ENCODE data around the gene CENPB.
"Not testable (repeated sequence)": the region's sequence is repeated elsewhere in the genome, so short reads cannot be mapped to it uniquely, and the experiment has no call there.

CENPB gene

GRCh38 chr20:3795511-3796468 is 9.2 kb upstream of the CENPB start, which contains the start of gene CDC25B:
Gene CDC25B (plus strand): TSS chr20:3796310. CDS start chr20:3796532, 222 bp downstream.
- peaks cover 28 to 39% of the 10 kb centered on the region in 2 donors for H3K4me1 ChIP-seq (ENCODE audit: control insufficient read depth in 2 of 2, insufficient read depth in 1 of 2, low read depth in 1 of 2, low read length in 2 of 2)
- peak within 1 kb of the TSS; percentile 72 for H2BK120ac ChIP-seq (ENCODE audit: low read depth, low read length)
- no peak within 1 kb of the TSS for H4K8ac ChIP-seq (ENCODE audit: low read depth, low read length)
- peak within 1 kb of the TSS; percentile 92 for H3K18ac ChIP-seq (ENCODE audit: low read length)
- H3K27me3 ChIP-seq (ENCODE audit: control insufficient read depth in 3 of 3, insufficient read depth in 3 of 3, low read depth in 1 of 3, low read length in 3 of 3), result peaks cover 0 to 7% (median 0%) of the 10 kb centered on the region in 3 experiments
- no peak within 1 kb of the TSS for H3K4ac ChIP-seq (ENCODE audit: low read length)
- no peak within 1 kb of the TSS for H2BK12ac ChIP-seq (ENCODE audit: low read length)
- H2AFZ ChIP-seq (ENCODE audit: low read length), result peak within 1 kb of the TSS; percentile 95
- peak within 1 kb of the TSS; percentile 83 for H3K9ac ChIP-seq (ENCODE audit: low read depth, low read length, poor library complexity)
- H3K79me1 ChIP-seq (ENCODE audit: low read depth, low read length), result peaks cover 6% of the 10 kb centered on the region
- DNase-seq (ENCODE audit: low spot score), result peak; percentile 84
- H2AK5ac ChIP-seq (ENCODE audit: low read depth, low read length), result peak within 1 kb of the TSS; percentile 99
- H2BK5ac ChIP-seq (ENCODE audit: low read length), result peak within 1 kb of the TSS; percentile 78
- H3K9me3 ChIP-seq (replicated peaks in 1 of 2; ENCODE audit: control insufficient read depth in 2 of 2, insufficient read depth in 1 of 2, low read depth in 1 of 2, low read length in 2 of 2), result no peaks in the 10 kb centered on the region
- peak within 1 kb of the TSS; percentile 91 for H3K4me2 ChIP-seq (ENCODE audit: insufficient read depth, low read length, poor library complexity, severe bottlenecking)
- H3K14ac ChIP-seq (ENCODE audit: low read length), result peak within 1 kb of the TSS; percentile 89
- no CpG with 5 or more reads among the region's 69 CpGs for WGBS, 2 donors (ENCODE audit: extremely low coverage in 2 of 2, insufficient read length in 2 of 2, insufficient replicate concordance in 1 of 2)
- peak within 1 kb of the TSS; percentile 58 to 88 for H3K4me3 ChIP-seq (ENCODE audit: low read length in 2 of 2)
- peak within 1 kb of the TSS; percentile 92 for H2BK15ac ChIP-seq (ENCODE audit: low read length)
- H3K23ac ChIP-seq (ENCODE audit: low read depth, low read length, poor library complexity), result peak within 1 kb of the TSS; percentile 23
- no peak within 1 kb of the TSS for H3K27ac ChIP-seq (replicated peaks; ENCODE audit: low read length)
- H4K91ac ChIP-seq (ENCODE audit: low read depth, low read length, poor library complexity), result peak within 1 kb of the TSS; percentile 43
- peaks cover 0 to 6% of the 10 kb centered on the region in 2 donors for H3K36me3 ChIP-seq (replicated peaks in 1 of 2; ENCODE audit: control insufficient read depth in 2 of 2, insufficient read depth in 2 of 2, low read length in 2 of 2)

GRCh38 chr20:3794701-3795420 is 8.3 kb upstream of the CENPB start:
- no peak overlapping the region for H2BK12ac ChIP-seq (ENCODE audit: low read length)
- H3K4me3 ChIP-seq (ENCODE audit: low read length in 2 of 2), result no peak overlapping the region
- H2BK5ac ChIP-seq (ENCODE audit: low read length), result no peak overlapping the region
- peak overlapping the region; percentile 81 for H2BK15ac ChIP-seq (ENCODE audit: low read length)
- peaks cover 0 to 7% (median 0%) of the 10 kb centered on the region in 3 experiments for H3K27me3 ChIP-seq (ENCODE audit: control insufficient read depth in 3 of 3, insufficient read depth in 3 of 3, low read depth in 1 of 3, low read length in 3 of 3)
- H3K36me3 ChIP-seq (replicated peaks in 1 of 2; ENCODE audit: control insufficient read depth in 2 of 2, insufficient read depth in 2 of 2, low read length in 2 of 2), result no peaks in the 10 kb centered on the region
- no peak overlapping the region for H2AFZ ChIP-seq (ENCODE audit: low read length)
- H2AK5ac ChIP-seq (ENCODE audit: low read depth, low read length), result no peak overlapping the region
- H3K14ac ChIP-seq (ENCODE audit: low read length), result peak overlapping the region; percentile 25
- no peak overlapping the region for H3K9ac ChIP-seq (ENCODE audit: low read depth, low read length, poor library complexity)
- H3K4me2 ChIP-seq (ENCODE audit: insufficient read depth, low read length, poor library complexity, severe bottlenecking), result no peak overlapping the region
- no peak overlapping the region for H3K4ac ChIP-seq (ENCODE audit: low read length)
- WGBS, 2 donors (ENCODE audit: extremely low coverage in 2 of 2, insufficient read length in 2 of 2, insufficient replicate concordance in 1 of 2), result no CpG with 5 or more reads among the region's 25 CpGs
- H4K91ac ChIP-seq (ENCODE audit: low read depth, low read length, poor library complexity), result no peak overlapping the region
- no peaks in the 10 kb centered on the region for H3K9me3 ChIP-seq (replicated peaks in 1 of 2; ENCODE audit: control insufficient read depth in 2 of 2, insufficient read depth in 1 of 2, low read depth in 1 of 2, low read length in 2 of 2)
- no peak for DNase-seq (ENCODE audit: low spot score)
- H3K4me1 ChIP-seq (ENCODE audit: control insufficient read depth in 2 of 2, insufficient read depth in 1 of 2, low read depth in 1 of 2, low read length in 2 of 2), result peaks cover 20 to 30% of the 10 kb centered on the region in 2 donors
- H2BK120ac ChIP-seq (ENCODE audit: low read depth, low read length), result no peak overlapping the region
- H3K23ac ChIP-seq (ENCODE audit: low read depth, low read length, poor library complexity), result no peak overlapping the region
- H3K79me1 ChIP-seq (ENCODE audit: low read depth, low read length), result peaks cover 6% of the 10 kb centered on the region
- H4K8ac ChIP-seq (ENCODE audit: low read depth, low read length), result no peak overlapping the region
- peak overlapping the region; percentile 17 for H3K18ac ChIP-seq (ENCODE audit: low read length)
- no peak overlapping the region for H3K27ac ChIP-seq (replicated peaks; ENCODE audit: low read length)

- not testable (repeated sequence) for H3K4me2 ChIP-seq (ENCODE audit: insufficient read depth, low read length, poor library complexity, severe bottlenecking); H3K27ac ChIP-seq (replicated peaks; ENCODE audit: low read length); H2BK5ac ChIP-seq (ENCODE audit: low read length); H3K4me3 ChIP-seq (ENCODE audit: low read length in 2 of 2); H3K9ac ChIP-seq (ENCODE audit: low read depth, low read length, poor library complexity); H3K23ac ChIP-seq (ENCODE audit: low read depth, low read length, poor library complexity); H3K36me3 ChIP-seq (replicated peaks in 1 of 2; ENCODE audit: control insufficient read depth in 2 of 2, insufficient read depth in 2 of 2, low read length in 2 of 2); H4K91ac ChIP-seq (ENCODE audit: low read depth, low read length, poor library complexity); H3K27me3 ChIP-seq (ENCODE audit: control insufficient read depth in 3 of 3, insufficient read depth in 3 of 3, low read depth in 1 of 3, low read length in 3 of 3); DNase-seq (ENCODE audit: low spot score); H3K18ac ChIP-seq (ENCODE audit: low read length); H2AK5ac ChIP-seq (ENCODE audit: low read depth, low read length); H2AFZ ChIP-seq (ENCODE audit: low read length); H3K79me1 ChIP-seq (ENCODE audit: low read depth, low read length); H2BK15ac ChIP-seq (ENCODE audit: low read length); H2BK12ac ChIP-seq (ENCODE audit: low read length); H3K4ac ChIP-seq (ENCODE audit: low read length); H3K9me3 ChIP-seq (replicated peaks in 1 of 2; ENCODE audit: control insufficient read depth in 2 of 2, insufficient read depth in 1 of 2, low read depth in 1 of 2, low read length in 2 of 2); H4K8ac ChIP-seq (ENCODE audit: low read depth, low read length); H2BK120ac ChIP-seq (ENCODE audit: low read depth, low read length)
- H3K4me1 ChIP-seq (ENCODE audit: control insufficient read depth in 2 of 2, insufficient read depth in 1 of 2, low read depth in 1 of 2, low read length in 2 of 2), result peaks cover 14 to 24% of the 10 kb centered on the region in 2 donors
- WGBS, 2 donors (ENCODE audit: extremely low coverage in 2 of 2, insufficient read length in 2 of 2, insufficient replicate concordance in 1 of 2), result no CpG with 5 or more reads among the region's 3 CpGs
- peak overlapping the region; percentile 25 for H3K14ac ChIP-seq (ENCODE audit: low read length)
Measured at GRCh38 chr20:3794168-3794567, 7.6 kb upstream of the CENPB start.

GRCh38 chr20:3789201-3789600 is 2.7 kb upstream of the CENPB start:
- H4K91ac ChIP-seq (ENCODE audit: low read depth, low read length, poor library complexity); H3K4me3 ChIP-seq (ENCODE audit: low read length in 2 of 2); H2AFZ ChIP-seq (ENCODE audit: low read length); H3K27ac ChIP-seq (replicated peaks; ENCODE audit: low read length); H3K23ac ChIP-seq (ENCODE audit: low read depth, low read length, poor library complexity); H3K36me3 ChIP-seq (replicated peaks in 1 of 2; ENCODE audit: control insufficient read depth in 2 of 2, insufficient read depth in 2 of 2, low read length in 2 of 2); H3K18ac ChIP-seq (ENCODE audit: low read length); DNase-seq (ENCODE audit: low spot score); H2AK5ac ChIP-seq (ENCODE audit: low read depth, low read length); H3K14ac ChIP-seq (ENCODE audit: low read length); H2BK15ac ChIP-seq (ENCODE audit: low read length); H3K9ac ChIP-seq (ENCODE audit: low read depth, low read length, poor library complexity); H3K4me2 ChIP-seq (ENCODE audit: insufficient read depth, low read length, poor library complexity, severe bottlenecking); H3K9me3 ChIP-seq (replicated peaks in 1 of 2; ENCODE audit: control insufficient read depth in 2 of 2, insufficient read depth in 1 of 2, low read depth in 1 of 2, low read length in 2 of 2); H2BK5ac ChIP-seq (ENCODE audit: low read length); H2BK12ac ChIP-seq (ENCODE audit: low read length); H2BK120ac ChIP-seq (ENCODE audit: low read depth, low read length); H4K8ac ChIP-seq (ENCODE audit: low read depth, low read length); H3K27me3 ChIP-seq (ENCODE audit: control insufficient read depth in 3 of 3, insufficient read depth in 3 of 3, low read depth in 1 of 3, low read length in 3 of 3); H3K4ac ChIP-seq (ENCODE audit: low read length): not testable (repeated sequence)
- Histone ChIP-seq H3K4me1 (ENCODE audit: control insufficient read depth in 2 of 2, insufficient read depth in 1 of 2, low read depth in 1 of 2, low read length in 2 of 2) (peaks cover 0 to 14% of the 10 kb centered on the region in 2 donors), H3K79me1 (ENCODE audit: low read depth, low read length) (peaks cover 11% of the 10 kb centered on the region)
- WGBS, 2 donors (ENCODE audit: extremely low coverage in 2 of 2, insufficient read length in 2 of 2, insufficient replicate concordance in 1 of 2), result no CpG with 5 or more reads among the region's 4 CpGs
